NCI-H1417 treated with DMSO at 0.1 percent for 48 hours (cell line): ENCODE measurements around the gene ANGPTL7.

Source experiments
- DNase-seq: peaks from one replicate; lab custom pipeline; 2025; lab: John Stamatoyannopoulos, UW

Gene ANGPTL7

DNA sequence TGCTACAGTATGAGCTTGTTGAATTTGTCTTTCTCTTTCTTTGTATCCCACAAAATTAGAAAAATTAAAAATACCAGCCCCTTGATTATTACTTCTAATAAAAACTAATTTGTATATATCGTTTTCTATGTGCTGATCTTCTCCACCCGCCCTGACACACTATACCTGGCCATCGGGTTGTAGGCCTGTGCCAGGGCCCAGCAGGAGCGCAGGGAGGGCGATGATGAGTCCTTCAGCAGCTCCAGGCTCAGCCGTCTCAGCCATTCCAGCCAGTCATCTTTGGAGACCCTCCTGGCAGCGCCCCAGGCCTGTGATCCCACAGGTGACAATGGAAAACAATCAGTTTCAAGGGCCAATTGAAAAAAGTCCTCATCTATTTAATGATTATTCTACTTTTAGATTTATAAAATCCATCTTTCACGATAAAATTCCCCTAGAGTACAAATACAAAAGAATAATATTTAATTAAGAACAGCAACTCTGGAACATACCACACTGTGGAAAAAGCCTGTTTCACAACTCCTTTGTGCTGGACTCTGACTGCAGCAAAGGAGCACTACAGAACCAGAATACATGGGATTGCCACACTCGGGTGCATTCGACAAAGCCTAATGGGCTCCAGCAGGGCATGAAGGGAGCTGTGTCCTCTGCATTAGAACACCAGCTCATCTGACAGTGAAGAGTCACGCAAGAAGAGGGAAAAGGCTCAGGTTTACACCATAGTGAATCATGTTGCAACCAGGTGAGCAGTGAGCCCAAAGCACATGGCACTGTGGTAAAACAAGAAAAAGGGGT lies 15.4 kb downstream of the ANGPTL7 start:
- DNase-seq, result no peak

DNA sequence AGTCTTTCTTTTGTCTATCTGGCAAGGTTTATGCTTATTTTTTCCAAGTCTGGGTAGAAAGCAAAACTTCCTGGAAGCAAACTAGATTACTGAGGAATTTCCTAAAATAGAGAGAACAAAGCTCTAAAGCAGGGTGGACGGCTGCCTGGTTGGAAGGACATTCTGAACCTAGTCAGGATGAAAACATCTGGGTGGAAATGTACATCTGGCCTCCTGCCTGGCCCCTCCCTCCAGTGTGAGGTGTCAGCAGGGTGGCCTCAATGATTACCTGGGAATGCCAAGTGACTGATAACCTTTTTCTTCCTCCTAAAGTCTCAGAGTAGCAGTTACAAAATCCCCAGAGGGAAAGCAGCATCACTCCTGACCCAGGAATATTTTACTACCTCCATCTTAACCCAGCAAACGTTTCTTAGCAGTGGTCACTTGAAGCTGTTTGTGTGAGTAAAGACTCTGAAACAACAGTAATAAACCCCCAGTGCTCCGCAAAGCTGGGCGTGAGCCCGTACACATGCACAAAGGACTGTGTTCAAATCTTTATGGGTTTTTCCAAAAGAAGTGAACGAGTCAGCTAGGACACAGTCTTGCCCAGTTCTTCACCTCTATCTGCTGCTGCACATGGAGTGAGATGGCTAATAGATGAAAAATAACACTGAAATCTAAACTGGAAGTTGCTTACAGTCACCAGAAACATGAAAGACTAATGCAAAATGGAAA lies 18.9 kb downstream of the ANGPTL7 start:
- DNase-seq, result no peak

DNA sequence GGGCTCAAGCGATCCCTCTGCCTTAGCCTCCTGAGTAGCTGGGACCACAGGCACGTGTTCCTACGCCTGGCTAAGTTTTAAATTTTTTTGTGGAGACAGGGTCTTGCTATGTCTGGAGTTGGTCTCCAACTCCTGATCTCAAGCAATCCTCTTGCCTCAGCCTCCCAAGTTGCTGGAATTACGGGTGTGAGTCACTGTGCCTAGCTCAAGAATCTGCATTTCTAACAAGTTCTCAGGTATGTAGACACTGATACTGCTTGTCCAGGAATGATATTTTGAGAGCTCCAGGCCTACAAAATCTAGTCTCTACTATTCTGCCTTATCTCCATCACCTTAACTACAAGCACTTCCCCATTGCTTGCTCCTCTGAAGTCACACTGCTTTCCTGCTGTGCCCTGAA lies 22.3 kb downstream of the ANGPTL7 start:
- DNase-seq, result no peak

DNA sequence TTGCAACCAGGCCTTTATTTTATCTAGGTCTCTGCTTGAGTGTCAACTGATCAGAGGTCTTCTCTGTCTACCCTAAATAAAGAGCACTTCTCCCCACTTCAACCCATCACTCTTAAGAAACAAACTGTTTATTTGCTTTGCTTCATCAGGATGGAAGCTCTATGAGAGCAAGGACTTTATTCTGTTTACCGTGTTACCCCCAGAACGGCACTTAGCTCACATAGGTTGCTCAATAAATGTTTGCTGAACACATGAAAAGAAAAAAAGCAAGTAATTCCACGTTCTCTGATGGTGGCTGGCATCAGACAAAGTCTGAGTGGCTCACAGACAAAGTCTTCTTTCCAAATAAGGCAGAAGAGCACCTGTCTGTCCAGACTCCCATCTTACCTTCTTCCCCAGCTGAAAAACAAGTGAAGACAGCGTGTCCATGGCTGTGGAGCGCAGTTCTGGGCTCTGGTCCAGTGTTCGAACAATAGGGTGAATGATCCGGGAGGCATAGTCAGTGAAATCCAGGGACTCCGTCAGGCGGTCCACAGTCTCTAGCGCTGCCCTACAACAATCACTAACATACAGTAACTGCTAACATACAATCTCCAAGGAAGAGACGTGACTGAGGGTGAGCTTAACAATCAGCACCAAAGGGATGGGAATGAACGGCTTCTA lies 22.9 kb downstream of the ANGPTL7 start:
- DNase-seq, result no peak

DNA sequence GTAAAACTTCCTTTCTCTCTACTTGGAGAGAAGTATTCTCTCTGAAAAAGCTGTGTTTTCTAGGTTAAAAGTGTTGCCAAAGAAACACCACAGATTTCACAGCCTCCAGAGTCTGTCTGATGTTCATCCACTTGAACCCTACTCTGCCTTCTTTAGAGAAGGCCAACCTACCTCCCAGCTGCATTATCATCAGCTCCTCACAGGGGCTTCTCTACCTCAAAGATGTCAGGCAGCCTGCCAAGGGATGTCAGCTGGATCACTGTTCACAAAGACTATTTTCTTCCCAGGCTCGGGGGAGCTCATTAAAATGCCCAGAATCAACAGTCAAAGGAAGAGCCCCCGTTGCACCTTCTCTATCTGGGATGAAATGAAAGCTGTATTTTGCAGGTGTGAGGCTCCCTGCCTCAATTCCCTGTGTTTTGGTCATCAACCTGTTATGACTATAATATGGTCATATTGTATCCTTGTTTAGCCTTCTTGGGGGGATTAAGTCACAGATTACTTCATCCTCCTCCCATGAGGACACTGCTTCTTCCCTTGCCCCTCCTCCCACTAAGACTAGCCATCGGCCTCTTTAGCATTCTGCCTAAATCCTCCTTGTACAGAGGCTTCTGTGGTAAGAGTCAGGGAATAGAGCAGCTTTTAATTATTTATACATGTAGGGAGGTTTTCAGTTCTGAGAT lies 25.7 kb downstream of the ANGPTL7 start:
- no peak for DNase-seq

DNA sequence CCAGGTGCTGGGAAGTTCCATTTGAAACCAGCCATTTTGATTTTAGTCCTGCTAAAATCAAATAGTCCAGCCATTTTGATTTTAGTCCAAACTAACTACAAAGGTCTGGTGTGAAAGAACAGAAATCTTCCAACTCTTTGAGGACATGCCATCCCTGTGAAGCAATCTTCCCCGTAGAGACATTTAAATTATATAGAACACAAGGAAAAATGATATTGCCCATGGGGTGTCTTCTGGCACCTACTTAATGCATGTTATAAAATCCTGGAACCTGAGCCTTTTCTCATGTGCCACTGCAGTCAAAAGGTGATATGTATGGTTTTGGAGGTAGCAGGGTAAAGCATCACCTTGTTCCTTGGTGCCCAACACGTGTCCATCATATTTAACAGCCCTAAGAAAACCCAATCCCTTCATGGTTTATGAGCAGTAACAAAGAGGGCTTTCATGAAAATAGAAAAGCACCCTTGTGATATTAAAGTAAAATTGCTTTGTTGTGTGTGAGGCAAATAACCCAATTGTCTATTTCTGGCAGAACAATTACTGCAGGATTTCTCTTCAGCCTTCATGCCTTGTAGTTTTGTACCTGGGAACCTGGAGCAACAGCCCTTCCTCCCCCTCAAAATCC lies 26.3 kb downstream of the ANGPTL7 start:
- DNase-seq, result no peak

DNA sequence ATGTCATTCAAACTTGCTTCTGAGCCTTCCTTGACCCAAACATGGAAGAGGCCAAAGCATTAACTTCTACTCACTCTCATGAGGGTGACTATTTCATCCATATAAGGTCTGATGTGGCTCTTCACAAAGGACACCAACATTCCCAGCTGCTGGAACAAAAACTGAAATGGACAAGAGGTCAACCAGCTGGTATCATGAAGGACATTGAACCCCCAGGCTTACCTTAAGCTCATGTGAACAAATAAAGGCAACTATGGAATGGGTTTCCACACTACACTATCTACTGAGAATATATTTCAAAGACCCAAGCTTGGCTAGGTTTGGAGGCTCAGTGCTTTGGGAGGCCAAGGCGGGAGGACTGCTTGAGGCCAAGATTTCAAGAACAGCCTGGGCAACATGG lies 26.9 kb downstream of the ANGPTL7 start:
- no peak for DNase-seq

DNA sequence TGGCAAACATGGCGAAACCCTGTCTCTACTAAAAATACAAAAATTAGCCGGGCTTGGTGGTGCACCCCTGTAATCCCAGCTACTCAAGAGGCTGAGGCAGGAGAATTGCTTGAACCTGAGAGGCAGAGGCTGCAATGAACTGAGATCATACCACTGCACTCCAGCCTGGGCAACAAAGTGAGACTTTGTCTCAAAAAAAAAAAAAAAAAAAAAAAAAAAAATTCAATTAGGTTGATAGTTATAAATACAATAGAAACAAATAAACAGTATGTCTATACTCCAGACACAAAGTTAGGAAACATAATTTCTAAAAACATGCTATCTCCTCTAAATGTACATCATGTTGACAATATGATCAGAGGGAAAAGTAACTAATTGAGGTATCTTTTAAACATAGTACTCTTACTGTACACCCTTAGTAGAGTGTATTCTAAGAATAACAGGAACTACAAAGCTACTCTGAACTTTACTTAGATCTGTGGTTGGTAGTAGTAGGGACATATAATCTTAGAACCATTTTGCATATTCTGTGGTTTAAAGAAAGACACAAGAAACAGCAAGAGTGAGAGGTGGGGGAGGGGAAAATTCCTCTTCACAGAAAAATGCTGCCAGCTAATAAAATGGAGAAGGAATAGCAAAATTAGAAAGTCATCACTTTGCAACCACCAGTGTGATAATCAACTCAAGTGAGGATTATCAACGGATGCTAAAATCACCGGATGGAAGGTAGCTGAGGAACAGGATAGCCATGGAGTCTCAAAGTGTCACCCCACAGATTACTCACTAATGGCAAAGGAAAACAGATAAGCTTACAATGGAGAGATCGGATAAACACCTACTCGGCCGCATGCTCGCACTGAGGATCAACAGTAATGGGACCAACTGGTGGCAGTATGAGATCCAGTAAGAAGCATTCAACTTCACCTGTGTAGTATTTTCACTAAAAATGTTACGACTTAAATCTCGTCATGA lies 38.2 kb downstream of the ANGPTL7 start:
- DNase-seq, result no peak

DNA sequence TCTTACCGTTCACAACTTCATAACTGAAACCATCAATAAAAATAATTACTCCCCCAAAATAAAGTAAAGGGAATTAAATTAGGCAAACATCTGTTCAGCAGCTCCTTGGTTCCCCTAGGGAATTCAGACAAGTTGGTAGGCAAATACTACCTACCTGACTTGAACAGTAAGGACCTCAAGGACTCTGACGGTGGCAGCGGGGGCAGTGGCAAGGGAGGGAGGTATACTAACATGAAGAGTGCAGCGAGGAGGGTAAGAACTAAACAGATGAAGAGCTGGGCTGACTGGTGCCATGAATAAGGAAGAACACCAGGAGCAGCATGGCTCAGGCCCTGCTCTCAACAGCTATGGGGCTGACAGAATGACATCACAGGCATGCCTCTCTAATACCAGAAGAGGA lies 40.0 kb downstream of the ANGPTL7 start:
- no peak for DNase-seq

DNA sequence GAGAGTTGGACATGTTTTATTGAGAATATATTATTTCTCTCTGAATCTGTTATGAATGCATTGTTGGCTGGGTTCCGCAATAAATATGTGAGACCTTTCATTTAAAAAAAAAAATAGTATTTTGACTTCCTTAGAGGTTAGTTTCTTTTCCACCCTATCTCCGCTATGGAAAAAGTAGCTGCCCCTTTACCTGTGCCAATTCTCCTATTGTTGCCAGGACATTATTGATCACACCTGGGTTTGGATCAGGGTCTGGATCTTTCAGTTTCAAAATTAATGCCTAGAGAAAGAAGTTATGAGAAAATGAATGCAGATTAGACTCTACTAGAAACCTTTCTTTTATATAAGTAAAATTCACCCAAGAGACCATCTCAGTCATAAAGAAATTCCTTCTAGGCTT lies 44.1 kb downstream of the ANGPTL7 start:
- DNase-seq, result no peak

DNA sequence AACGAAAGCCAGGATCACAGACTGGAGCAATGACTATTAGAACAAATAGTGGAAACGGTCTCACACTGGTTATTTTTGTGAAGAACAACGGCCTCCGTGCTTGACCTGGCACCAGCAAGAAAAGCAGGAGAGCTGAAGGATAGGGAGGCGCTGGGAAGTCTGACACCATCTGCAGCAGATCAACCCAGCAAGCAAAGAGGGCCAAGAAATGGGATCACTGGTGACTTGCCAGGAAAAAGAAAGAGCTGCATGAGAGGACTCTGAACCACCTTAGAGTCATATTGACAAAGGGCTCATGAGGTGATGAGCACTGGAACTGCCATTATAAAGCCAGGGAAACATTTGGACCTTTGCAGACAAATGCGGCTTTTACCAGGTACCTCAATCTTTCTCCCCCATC lies 48.2 kb downstream of the ANGPTL7 start:
- DNase-seq, result no peak

DNA sequence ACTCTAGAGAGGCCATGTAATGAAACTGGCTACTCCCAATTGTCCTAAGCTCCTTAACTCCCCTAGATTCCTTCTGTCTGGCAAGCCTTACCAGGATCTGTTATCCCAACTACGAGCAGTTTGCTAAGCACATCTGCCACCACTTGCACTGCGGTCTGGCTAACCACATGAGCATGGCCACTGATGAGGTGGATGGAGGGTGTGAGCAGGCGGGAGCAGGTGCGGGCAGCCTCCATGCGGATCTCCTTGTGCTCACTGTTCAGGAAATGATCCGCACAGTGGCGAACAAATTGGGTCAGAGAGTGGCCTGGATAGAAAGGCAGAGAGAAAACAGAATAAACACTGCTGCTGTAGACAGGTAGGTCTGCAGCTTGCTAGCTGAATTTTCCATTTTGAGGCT lies 49.2 kb downstream of the ANGPTL7 start:
- no peak for DNase-seq

DNA sequence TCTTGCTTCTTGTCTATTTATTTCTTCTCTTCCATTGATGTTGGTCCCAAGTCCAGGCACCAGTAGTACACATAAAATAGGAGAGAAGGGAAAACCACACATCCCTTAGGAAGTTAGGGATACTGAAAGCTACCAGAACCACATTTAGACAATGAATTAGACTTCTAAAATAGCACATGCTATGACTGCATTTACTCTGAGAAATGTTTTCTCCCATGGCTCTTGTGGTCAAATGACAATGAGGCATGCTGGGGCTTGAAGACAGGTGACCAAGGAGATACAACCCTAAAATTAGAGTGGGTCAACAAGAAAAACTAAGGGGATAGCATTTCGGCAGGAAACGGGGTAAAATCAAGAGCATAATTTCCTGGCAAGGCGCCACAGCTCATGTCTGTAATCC lies 56.1 kb downstream of the ANGPTL7 start:
- no peak for DNase-seq
